ENCODE measurements around the gene ACVRL1. TPM values are rescaled to one million over a fixed set of nuclear protein-coding genes. Genes with fewer than 3 reads are reported as not detected.
A peak's percentile ranks its signal among the peaks of the same experiment; 100 is the strongest.

The ACVRL1 gene
- total RNA-seq, 5 donors from 2014 or later (not counting 1 experiment from before 2014, with no cell fraction given), result 0.16 to 0.58 (median 0.23) TPM; not detected in 2

DNA sequence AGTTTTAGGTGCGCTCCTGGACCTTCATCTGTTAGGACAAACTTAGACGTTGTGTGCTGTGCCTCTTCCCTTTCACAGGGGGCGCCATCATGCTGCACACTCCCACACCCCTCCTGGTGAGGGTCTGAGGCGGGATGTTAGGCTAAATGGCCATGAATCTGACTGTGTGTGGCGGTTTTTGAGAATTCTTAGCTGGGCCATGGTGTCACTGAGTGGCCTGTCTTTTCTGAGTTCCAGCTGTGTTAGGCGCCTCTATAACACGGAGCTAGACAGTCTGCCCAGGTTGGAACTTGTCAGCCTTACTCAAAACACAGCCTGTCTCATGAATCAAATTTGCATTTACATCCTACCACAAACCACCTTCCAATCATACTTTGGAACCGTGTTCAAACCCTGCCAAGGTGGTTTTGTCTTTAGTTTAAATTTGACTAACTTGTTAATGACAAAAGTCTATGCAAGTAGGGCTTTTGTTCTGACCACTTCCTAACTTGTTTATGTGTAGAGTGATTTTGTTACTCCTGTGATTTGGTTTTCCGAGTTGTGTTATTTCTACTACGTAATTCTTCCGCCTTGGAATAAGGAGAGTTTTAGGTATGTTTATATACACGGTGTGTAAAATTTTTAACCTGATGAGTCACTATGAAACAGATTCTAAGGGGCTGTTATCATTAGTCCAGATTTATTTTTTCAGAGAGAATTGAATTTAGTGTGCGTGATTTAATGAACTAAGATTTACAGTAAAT lies 63.8 kb downstream of the ACVRL1 start:
- Mint-ChIP-seq H3K4me3 (peak overlapping the region; percentile 24 to 64 (median 41)), H3K4me1 (peaks cover 65 to 70% (median 67%) of the 10 kb centered on the region in 3 donors), H3K27ac (peak overlapping the region; percentile 79 to 89), H3K9me3 (no peaks in the 10 kb centered on the region), H3K27me3 (no peaks in the 10 kb centered on the region), H3K36me3 (peaks cover 7% of the 10 kb centered on the region)
- ChIA-PET POLR2A (interaction anchor here in 1 of 2 donors (0.5 to 0.9 kb wide), 3 partner anchors 51 to 1110 kb away, joined by 3 read pairs; no protein-coding TSS in a partner anchor), CTCF (interaction anchor here (0.5 to 2.8 kb wide), 13 partner anchors 9 to 630 kb away, joined by 3 to 12 read pairs (median 3); no protein-coding TSS in a partner anchor)
- 20% methylated on average over 1 of the region's 13 CpGs for WGBS (ENCODE audit: insufficient coverage)
- Histone ChIP-seq H3K9me3 (no peaks in the 10 kb centered on the region), H3K27ac (ENCODE audit: low read length) (no peak overlapping the region), H3K4me1 (ENCODE audit: control insufficient read depth in 1 of 2, extremely low read depth in 1 of 2, insufficient read depth in 2 of 2, low read length in 2 of 2) (peaks cover 54 to 63% of the 10 kb centered on the region in 2 experiments), H3K4me3 (ENCODE audit: control insufficient read depth in 1 of 2, extremely low read depth in 1 of 2, low read length in 1 of 2) (no peak overlapping the region), H3K27me3 (replicated peaks in 1 of 2; ENCODE audit: control insufficient read depth in 2 of 2, extremely low read depth in 1 of 2, insufficient read depth in 2 of 2, low read length in 1 of 2) (no peaks in the 10 kb centered on the region), H3K36me3 (ENCODE audit: control insufficient read depth in 2 of 2, extremely low read depth in 1 of 2, insufficient read depth in 1 of 2, low read length in 1 of 2) (peaks cover 4 to 5% of the 10 kb centered on the region in 2 donors)
- DNase-seq (peak in 17 of 35 experiments; percentile 6 to 65 (median 19)), ATAC-seq (replicated peaks in 1 of 4) (peak; percentile 64 to 71 (median 66))

DNA sequence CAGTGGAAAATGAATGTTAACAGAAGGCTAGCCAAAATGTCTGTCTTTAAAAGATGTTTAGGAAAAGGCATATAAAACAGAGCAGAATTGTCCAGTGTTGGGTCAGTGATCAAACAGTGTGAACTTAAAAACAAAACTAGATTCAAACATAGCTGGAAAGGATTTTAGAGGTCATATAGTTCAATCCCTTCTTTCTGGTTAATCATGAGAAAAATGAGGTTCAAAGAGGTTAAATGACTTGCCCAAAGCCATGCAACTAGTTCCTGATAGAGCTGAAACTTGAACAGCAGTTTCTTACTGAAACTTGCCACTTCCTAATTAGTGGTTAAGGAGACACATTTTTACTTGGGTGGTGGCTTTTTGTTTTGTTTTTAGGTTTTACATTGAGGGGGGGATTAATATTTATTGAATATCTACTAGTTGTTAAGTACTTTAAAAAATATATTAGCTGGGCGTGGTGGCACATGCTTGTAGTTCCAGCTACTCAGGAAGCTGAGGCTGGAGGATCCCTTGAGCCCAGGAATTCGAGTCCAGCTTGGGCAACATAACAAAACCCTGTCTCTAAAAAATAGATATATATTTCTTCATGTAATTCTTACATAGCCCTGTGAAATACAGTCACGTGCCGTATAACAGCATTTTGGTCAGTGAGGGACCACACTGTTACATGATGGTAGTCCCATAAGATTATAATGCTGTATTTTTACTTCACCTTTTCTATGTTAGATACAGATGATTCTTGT lies 64.5 kb downstream of the ACVRL1 start:
- ATAC-seq (replicated peaks in 1 of 4), result no peak
- H3K27ac Mint-ChIP-seq, result peak overlapping the region; percentile 79 to 89
- no peaks in the 10 kb centered on the region for H3K27me3 Mint-ChIP-seq
- peaks cover 15% of the 10 kb centered on the region for H3K36me3 Mint-ChIP-seq
- Histone ChIP-seq H3K9me3 (no peaks in the 10 kb centered on the region), H3K27ac (ENCODE audit: low read length) (peak overlapping the region; percentile 46), H3K4me3 (ENCODE audit: control insufficient read depth in 1 of 2, extremely low read depth in 1 of 2, low read length in 1 of 2) (no peak overlapping the region), H3K27me3 (replicated peaks in 1 of 2; ENCODE audit: control insufficient read depth in 2 of 2, extremely low read depth in 1 of 2, insufficient read depth in 2 of 2, low read length in 1 of 2) (no peaks in the 10 kb centered on the region), H3K4me1 (ENCODE audit: control insufficient read depth in 1 of 2, extremely low read depth in 1 of 2, insufficient read depth in 2 of 2, low read length in 2 of 2) (peaks cover 57 to 71% of the 10 kb centered on the region in 2 experiments), H3K36me3 (ENCODE audit: control insufficient read depth in 2 of 2, extremely low read depth in 1 of 2, insufficient read depth in 1 of 2, low read length in 1 of 2) (peaks cover 5 to 11% of the 10 kb centered on the region in 2 donors)
- peaks cover 69 to 78% (median 71%) of the 10 kb centered on the region in 3 donors for H3K4me1 Mint-ChIP-seq
- CTCF ChIA-PET, result interaction anchor here (1.3 to 2.8 kb wide), 6 partner anchors 9 to 53 kb away, joined by 3 to 12 read pairs (median 7); no protein-coding TSS in a partner anchor
- DNase-seq, result no peak
- H3K4me3 Mint-ChIP-seq, result peak overlapping the region in 2 of 3 donors; percentile 41 to 64
- WGBS (ENCODE audit: insufficient coverage), result no CpG with 5 or more reads among the region's 4 CpGs
- no peaks in the 10 kb centered on the region for H3K9me3 Mint-ChIP-seq
- POLR2A ChIA-PET, result interaction anchor here (0.6 to 0.8 kb wide), 2 partner anchors 35 to 50 kb away, joined by 3 to 5 read pairs; partner anchors contain the start of gene TAMALIN (in 1 of the 2)

DNA sequence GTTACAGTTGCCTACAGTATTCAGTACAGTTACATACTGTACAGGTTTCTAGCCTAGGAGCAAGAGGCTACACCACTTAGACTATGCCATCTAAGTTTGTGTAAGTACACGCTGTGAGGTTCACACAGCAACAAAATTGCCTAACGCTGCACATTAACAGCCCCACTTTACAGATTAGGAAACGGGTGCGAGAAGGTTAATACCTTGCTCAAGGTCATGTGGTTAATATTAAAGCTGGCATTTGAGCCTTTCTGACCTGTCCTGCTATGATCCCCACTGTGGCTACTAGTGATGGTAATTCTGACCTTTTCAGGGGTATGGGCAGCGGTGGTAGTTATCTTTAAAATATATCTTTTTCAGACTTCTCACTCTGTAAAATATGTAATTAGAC lies 65.1 kb downstream of the ACVRL1 start:
- Mint-ChIP-seq H3K9me3 (no peaks in the 10 kb centered on the region), H3K36me3 (peaks cover 17% of the 10 kb centered on the region), H3K27ac (peak overlapping the region; percentile 71 to 89), H3K4me3 (peak overlapping the region in 2 of 3 donors; percentile 3 to 64), H3K4me1 (peaks cover 69 to 79% (median 71%) of the 10 kb centered on the region in 3 donors), H3K27me3 (no peaks in the 10 kb centered on the region)
- Histone ChIP-seq H3K27ac (ENCODE audit: low read length) (peak overlapping the region; percentile 46), H3K4me3 (ENCODE audit: control insufficient read depth in 1 of 2, extremely low read depth in 1 of 2, low read length in 1 of 2) (peak overlapping the region in 1 of 2 donors; percentile 26), H3K4me1 (ENCODE audit: control insufficient read depth in 1 of 2, extremely low read depth in 1 of 2, insufficient read depth in 2 of 2, low read length in 2 of 2) (peaks cover 57 to 76% of the 10 kb centered on the region in 2 experiments), H3K36me3 (ENCODE audit: control insufficient read depth in 2 of 2, extremely low read depth in 1 of 2, insufficient read depth in 1 of 2, low read length in 1 of 2) (peaks cover 5 to 14% of the 10 kb centered on the region in 2 donors), H3K27me3 (replicated peaks in 1 of 2; ENCODE audit: control insufficient read depth in 2 of 2, extremely low read depth in 1 of 2, insufficient read depth in 2 of 2, low read length in 1 of 2) (no peaks in the 10 kb centered on the region), H3K9me3 (no peaks in the 10 kb centered on the region)
- ChIA-PET CTCF (interaction anchor here (0.5 to 2.8 kb wide), 6 partner anchors 8 to 414 kb away, joined by 3 to 9 read pairs (median 6); no protein-coding TSS in a partner anchor), POLR2A (interaction anchor here in 1 of 2 donors (0.8 kb wide), 1 partner anchor 34 kb away, joined by 5 read pairs; the partner anchor contains the start of gene TAMALIN)
- peak in 1 of 4 experiments; percentile 13 for ATAC-seq (replicated peaks in 1 of 4)
- WGBS (ENCODE audit: insufficient coverage), result no CpG with 5 or more reads among the region's 5 CpGs
- no peak for DNase-seq

DNA sequence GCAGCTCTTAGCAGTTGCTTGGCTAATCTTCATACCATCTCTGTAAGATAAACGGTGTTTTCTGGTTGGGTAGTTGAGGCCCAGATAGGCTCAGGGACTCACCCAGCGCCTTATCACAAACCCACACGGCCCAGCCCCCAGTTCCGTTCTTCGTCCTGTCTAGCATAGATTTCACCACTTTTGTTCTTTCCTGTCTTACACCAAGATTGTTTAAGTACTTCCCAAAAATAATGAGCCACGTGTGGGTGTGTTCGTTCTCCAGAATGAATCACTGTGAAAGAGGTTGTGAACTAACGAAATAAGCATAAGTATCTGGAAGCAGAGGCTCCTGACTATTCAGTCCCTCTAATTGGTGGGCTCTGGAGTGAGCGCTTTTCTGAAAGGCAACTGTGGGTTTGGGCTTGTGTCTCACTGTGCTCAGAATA lies 65.6 kb downstream of the ACVRL1 start:
- CTCF ChIA-PET, result interaction anchor here (0.5 to 2.8 kb wide), 6 partner anchors 8 to 414 kb away, joined by 3 to 9 read pairs (median 6); no protein-coding TSS in a partner anchor
- Histone ChIP-seq H3K36me3 (ENCODE audit: control insufficient read depth in 2 of 2, extremely low read depth in 1 of 2, insufficient read depth in 1 of 2, low read length in 1 of 2) (peaks cover 5 to 15% of the 10 kb centered on the region in 2 donors), H3K4me1 (ENCODE audit: control insufficient read depth in 1 of 2, extremely low read depth in 1 of 2, insufficient read depth in 2 of 2, low read length in 2 of 2) (peaks cover 57 to 76% of the 10 kb centered on the region in 2 experiments), H3K9me3 (no peaks in the 10 kb centered on the region), H3K4me3 (ENCODE audit: control insufficient read depth in 1 of 2, extremely low read depth in 1 of 2, low read length in 1 of 2) (peak overlapping the region in 1 of 2 donors; percentile 26), H3K27ac (ENCODE audit: low read length) (peak overlapping the region; percentile 46), H3K27me3 (replicated peaks in 1 of 2; ENCODE audit: control insufficient read depth in 2 of 2, extremely low read depth in 1 of 2, insufficient read depth in 2 of 2, low read length in 1 of 2) (no peaks in the 10 kb centered on the region)
- Mint-ChIP-seq H3K9me3 (no peaks in the 10 kb centered on the region), H3K4me1 (peaks cover 69 to 79% (median 71%) of the 10 kb centered on the region in 3 donors), H3K27ac (peak overlapping the region; percentile 71 to 89), H3K27me3 (no peaks in the 10 kb centered on the region), H3K4me3 (peak overlapping the region in 2 of 3 donors; percentile 3 to 64), H3K36me3 (peaks cover 17% of the 10 kb centered on the region)
- ATAC-seq (replicated peaks in 1 of 4) (peak; percentile 66 to 81 (median 70)), DNase-seq (peak in 34 of 35 experiments; percentile 15 to 69 (median 48))
- POLR2A ChIA-PET, result interaction anchor here in 1 of 2 donors (0.6 kb wide), 1 partner anchor 50 kb away, joined by 17 read pairs; no protein-coding TSS in a partner anchor
- 27% methylated on average over 2 of the region's 9 CpGs for WGBS (ENCODE audit: insufficient coverage)

Other genes with a start within 250 kb of the ACVRL1 start
- gene FIGNL2, start 58.8 kb upstream of the ACVRL1 start, total RNA-seq, result 1 to 10 TPM; 1.3 to 2.0 (median 1.6) TPM
- not detected for gene ANKRD33, start 19.4 kb upstream of the ACVRL1 start, total RNA-seq
- gene ACVR1B, start 44.2 kb downstream of the ACVRL1 start, total RNA-seq, result 10 to 100 TPM in 4 of 5 donors, 1 to 10 TPM in 1; 9.0 to 12.6 (median 11.8) TPM
- gene TAMALIN, start 99.4 kb downstream of the ACVRL1 start, total RNA-seq, result 100 to 1,000 TPM in 2 of 5 donors, 10 to 100 TPM in 3; 31.7 to 480 (median 38.4) TPM
- gene NR4A1, start 143.9 kb downstream of the ACVRL1 start, total RNA-seq, result 100 to 1,000 TPM in 1 of 5 donors, 10 to 100 TPM in 1, 1 to 10 TPM in 3; 5.9 to 103 (median 7.3) TPM
- gene ATG101, start 162.5 kb downstream of the ACVRL1 start, total RNA-seq, result 10 to 100 TPM; 24.8 to 30.3 (median 25.9) TPM
- gene SMIM41, start 172.2 kb downstream of the ACVRL1 start, total RNA-seq, result under 1 TPM in 1 of 5 donors, not detected in 4; 0.41 TPM

All from T-cell (primary cell).